HEK293 (cell line): ENCODE data around the gene SGCG.

ENCODE experiments used
- CTCF ChIA-PET: fragments of 350-600 bp; formaldehyde crosslinking; extraction: SDS; loops from one replicate; lab custom pipeline; 2021; ENCODE audit warnings: antibody characterized with exemption; lab: Yijun Ruan, JAX
- POLR2A ChIA-PET: fragments of 300-600 bp; formaldehyde crosslinking; extraction: SDS; loops from one replicate; lab custom pipeline; 2020; ENCODE audit warnings: antibody characterized with exemption, inconsistent platforms; lab: Yijun Ruan, JAX
- H3K27ac ChIP-seq: fragments of 200-500 bp; sonication (Bioruptor generic); 2 replicates; pipeline ENCODE4 v1.5.1; 2014; ENCODE audit warnings: low read depth, low read length, control low read depth, inconsistent platforms; ENCODE audit errors: extremely low read depth
- H3K36me3 ChIP-seq, 2 experiments: fragments of 200-500 bp in 1 of 2; sonication (Bioruptor generic) in 1 of 2; 1 replicate in 1 of 2; 2 replicates in 1 of 2; pipeline ENCODE4 v1.5.1; 2014 to 2017; ENCODE audit warnings: inconsistent platforms in 2 of 2, low read length in 2 of 2; ENCODE audit not compliant: control insufficient read depth in 2 of 2, insufficient read depth in 1 of 2
- H3K4me1 ChIP-seq: fragments of 200-500 bp; sonication (Bioruptor generic); 2 replicates; pipeline ENCODE4 v1.5.1; 2014; ENCODE audit warnings: mild to moderate bottlenecking, low read length, inconsistent platforms; ENCODE audit not compliant: control insufficient read depth, insufficient read depth
- H3K4me3 ChIP-seq: 2 replicates; pipeline ENCODE4 v1.5.1; 2011; ENCODE audit warnings: low read depth, mild to moderate bottlenecking, control low read depth, low read length, moderate library complexity
- H3K9me3 ChIP-seq: fragments of 200-500 bp; sonication (Bioruptor generic); 2 replicates; pipeline ENCODE4 v1.5.1; 2014; ENCODE audit warnings: low read depth, low read length, inconsistent platforms; ENCODE audit not compliant: control insufficient read depth, insufficient read depth
- ZBTB48 ChIP-seq: fragments of 450-650 bp; formaldehyde crosslinking; IDR thresholded peaks from 2 replicates; pipeline ENCODE4 v1.5.1; 2016; ENCODE audit warnings: missing biosample characterization, missing genetic modification characterization
- ZFP37 ChIP-seq: fragments of 450-650 bp; formaldehyde crosslinking; IDR thresholded peaks from 2 replicates; pipeline ENCODE4 v1.5.1; 2016; ENCODE audit warnings: missing biosample characterization, missing genetic modification characterization
- ZNF112 ChIP-seq: fragments of 450-650 bp; formaldehyde crosslinking; IDR thresholded peaks from 2 replicates; pipeline ENCODE4 v1.5.0; 2017; ENCODE audit warnings: missing biosample characterization, missing genetic modification characterization
- ZNF114 ChIP-seq: fragments of 450-650 bp; formaldehyde crosslinking; IDR thresholded peaks from 2 replicates; pipeline ENCODE4 v1.5.0; 2017; ENCODE audit warnings: missing biosample characterization, missing genetic modification characterization
- ZNF133 ChIP-seq: fragments of 450-650 bp; formaldehyde crosslinking; IDR thresholded peaks from 2 replicates; pipeline ENCODE4 v1.5.1; 2016; ENCODE audit warnings: missing biosample characterization, missing genetic modification characterization
- ZNF266 ChIP-seq: fragments of 450-650 bp; formaldehyde crosslinking; IDR thresholded peaks from 2 replicates; pipeline ENCODE4 v1.5.1; 2016; ENCODE audit warnings: missing biosample characterization, missing genetic modification characterization, low read depth
- ZNF391 ChIP-seq: fragments of 450-650 bp; formaldehyde crosslinking; IDR thresholded peaks from 2 replicates; pipeline ENCODE4 v1.5.1; 2016; ENCODE audit warnings: low read depth, missing biosample characterization, missing genetic modification characterization, borderline replicate concordance
- ZNF48 ChIP-seq: fragments of 450-650 bp; formaldehyde crosslinking; IDR thresholded peaks from 2 replicates; pipeline ENCODE4 v1.5.1; 2016; ENCODE audit warnings: missing biosample characterization, missing genetic modification characterization
- ZNF560 ChIP-seq: fragments of 450-650 bp; formaldehyde crosslinking; IDR thresholded peaks from 2 replicates; pipeline ENCODE4 v1.5.1; 2017; ENCODE audit warnings: missing biosample characterization, missing genetic modification characterization, borderline replicate concordance
- ZNF677 ChIP-seq: fragments of 450-650 bp; IDR thresholded peaks from 2 replicates; pipeline ENCODE4 v1.5.0; 2018; ENCODE audit warnings: missing biosample characterization, mild to moderate bottlenecking, missing genetic modification characterization, moderate library complexity
- ZNF777 ChIP-seq: fragments of 450-650 bp; formaldehyde crosslinking; IDR thresholded peaks from 2 replicates; pipeline ENCODE4 v1.5.1; 2017; ENCODE audit warnings: missing biosample characterization, missing genetic modification characterization, borderline replicate concordance
- ZNF791 ChIP-seq: fragments of 450-650 bp; formaldehyde crosslinking; IDR thresholded peaks from 2 replicates; pipeline ENCODE4 v1.5.1; 2016; ENCODE audit warnings: missing biosample characterization, missing genetic modification characterization
- TF ChIP-seq, protein P1 (sequence below): fragments of 450-650 bp; formaldehyde crosslinking; IDR thresholded peaks from 2 replicates; pipeline ENCODE4 v1.5.1; 2016; ENCODE audit warnings: missing biosample characterization, missing genetic modification characterization
- TF ChIP-seq, protein P2 (sequence below): fragments of 450-650 bp; formaldehyde crosslinking; IDR thresholded peaks from 2 replicates; pipeline ENCODE4 v1.5.1; 2016; ENCODE audit warnings: missing biosample characterization, missing genetic modification characterization
- TF ChIP-seq, protein P3 (sequence below): fragments of 450-650 bp; formaldehyde crosslinking; IDR thresholded peaks from 2 replicates; pipeline ENCODE4 v1.5.1; 2017; ENCODE audit warnings: missing biosample characterization, missing genetic modification characterization
- TF ChIP-seq, protein P4 (sequence below): fragments of 450-650 bp; formaldehyde crosslinking; IDR thresholded peaks from 2 replicates; pipeline ENCODE4 v1.5.1; 2017; ENCODE audit warnings: missing biosample characterization, missing genetic modification characterization
- TF ChIP-seq, protein P5 (sequence below): fragments of 450-650 bp; formaldehyde crosslinking; IDR thresholded peaks from 2 replicates; pipeline ENCODE4 v1.5.1; 2016; ENCODE audit warnings: missing biosample characterization, missing genetic modification characterization
- TF ChIP-seq, protein P6 (sequence below): fragments of 450-650 bp; formaldehyde crosslinking; IDR thresholded peaks from 2 replicates; pipeline ENCODE4 v1.5.1; 2017; ENCODE audit warnings: missing biosample characterization, missing genetic modification characterization

Gene SGCG, protein sequence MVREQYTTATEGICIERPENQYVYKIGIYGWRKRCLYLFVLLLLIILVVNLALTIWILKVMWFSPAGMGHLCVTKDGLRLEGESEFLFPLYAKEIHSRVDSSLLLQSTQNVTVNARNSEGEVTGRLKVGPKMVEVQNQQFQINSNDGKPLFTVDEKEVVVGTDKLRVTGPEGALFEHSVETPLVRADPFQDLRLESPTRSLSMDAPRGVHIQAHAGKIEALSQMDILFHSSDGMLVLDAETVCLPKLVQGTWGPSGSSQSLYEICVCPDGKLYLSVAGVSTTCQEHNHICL

DNA sequence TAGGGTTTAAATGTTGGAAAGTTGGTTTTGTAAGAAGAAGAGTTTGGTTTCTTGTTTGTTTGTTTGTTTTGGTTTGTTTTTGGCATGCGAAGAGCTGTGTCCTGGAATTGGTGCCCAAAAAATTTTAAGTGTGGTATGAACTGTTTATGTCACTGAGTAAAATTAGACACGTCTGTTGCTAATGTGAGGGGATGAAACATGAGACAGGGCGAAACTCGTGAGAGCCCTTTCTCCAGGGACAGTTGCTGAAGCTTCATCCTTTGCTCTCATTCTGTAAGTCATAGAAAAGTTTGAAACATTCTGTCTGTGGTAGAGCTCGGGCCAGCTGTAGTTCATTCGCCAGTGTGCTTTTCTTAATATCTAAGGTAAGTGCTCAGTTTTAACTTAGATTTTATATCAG, at the start of gene SGCG:
SGCG (plus strand) TSS at position 269 of the 400 bp plus-strand sequence. CDS start 22,716 bp downstream, outside the sequence.
- no peak within 1 kb of the TSS for H3K27ac ChIP-seq
- no peak within 1 kb of the TSS for H3K4me3 ChIP-seq
- CTCF ChIA-PET = no interaction called here
- TF ChIP-seq ZBTB48 (no peak), ZNF677 (tag by site-specific recombination) (no peak)
- H3K36me3 ChIP-seq = no peaks in the 10 kb centered on the region
- no peaks in the 10 kb centered on the region; the same call in 1 of the 2 replicates for H3K4me1 ChIP-seq
- POLR2A ChIA-PET = no interaction called here
- no peaks in the 10 kb centered on the region for H3K9me3 ChIP-seq

DNA sequence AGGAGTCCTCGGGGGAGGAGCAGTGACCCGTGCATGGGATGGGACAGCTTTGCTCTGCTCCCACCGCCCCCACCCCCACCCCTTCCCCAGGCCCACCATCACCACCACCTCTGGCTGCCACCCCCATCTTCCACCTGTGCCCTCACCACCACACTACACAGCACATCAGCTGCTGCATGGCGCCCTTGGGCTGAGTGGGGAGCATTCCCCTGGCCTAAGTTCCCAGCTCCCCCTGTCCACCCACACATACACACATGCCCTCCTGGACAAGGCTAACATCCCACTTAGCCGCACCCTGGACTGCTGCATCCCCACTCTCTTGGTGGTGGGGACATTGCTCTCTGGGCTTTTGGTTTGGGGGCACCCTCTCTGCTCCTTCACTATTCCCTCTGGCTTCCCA, 46.2 kb upstream of the SGCG start:
- no peak overlapping the region for H3K27ac ChIP-seq
- H3K9me3 ChIP-seq = no peaks in the 10 kb centered on the region
- H3K36me3 ChIP-seq = no peaks in the 10 kb centered on the region
- TF ChIP-seq, protein P1, sequence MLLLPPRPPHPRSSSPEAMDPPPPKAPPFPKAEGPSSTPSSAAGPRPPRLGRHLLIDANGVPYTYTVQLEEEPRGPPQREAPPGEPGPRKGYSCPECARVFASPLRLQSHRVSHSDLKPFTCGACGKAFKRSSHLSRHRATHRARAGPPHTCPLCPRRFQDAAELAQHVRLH = no peak
- ChIA-PET CTCF (interaction anchor here (0.6 kb wide), 1 partner anchor 73 kb away, joined by 4 read pairs; no protein-coding TSS in a partner anchor), POLR2A (no interaction called here)
- H3K4me3 ChIP-seq = no peak overlapping the region
- H3K4me1 ChIP-seq = no peaks in the 10 kb centered on the region

DNA sequence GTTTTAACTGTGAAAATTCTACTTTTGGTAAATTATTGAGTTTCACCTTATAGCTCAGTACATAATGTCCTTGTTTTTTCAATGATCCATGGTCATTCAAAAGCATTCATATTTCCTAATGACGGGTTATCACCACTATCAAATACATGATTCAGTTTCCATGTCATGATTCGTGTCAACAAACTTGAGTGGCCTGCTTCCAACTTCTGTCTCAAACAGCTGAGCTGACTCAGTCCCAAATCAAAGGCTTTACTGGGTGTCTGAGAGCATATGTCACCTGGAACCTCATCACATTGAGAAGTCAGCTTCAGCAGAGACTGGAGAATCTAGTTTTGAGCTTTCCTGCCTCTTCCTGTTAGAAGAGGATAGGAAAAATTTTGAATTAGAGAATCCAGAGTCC, 40.3 kb upstream of the SGCG start:
- ChIA-PET CTCF (no interaction called here), POLR2A (no interaction called here)
- no peaks in the 10 kb centered on the region for H3K9me3 ChIP-seq
- H3K36me3 ChIP-seq = no peaks in the 10 kb centered on the region
- H3K4me3 ChIP-seq = no peak overlapping the region
- no peak overlapping the region for H3K27ac ChIP-seq
- TF ChIP-seq ZNF133 (no peak), ZNF48 (no peak), ZNF777 (no peak), ZNF560 (no peak)
- TF ChIP-seq, protein P2, sequence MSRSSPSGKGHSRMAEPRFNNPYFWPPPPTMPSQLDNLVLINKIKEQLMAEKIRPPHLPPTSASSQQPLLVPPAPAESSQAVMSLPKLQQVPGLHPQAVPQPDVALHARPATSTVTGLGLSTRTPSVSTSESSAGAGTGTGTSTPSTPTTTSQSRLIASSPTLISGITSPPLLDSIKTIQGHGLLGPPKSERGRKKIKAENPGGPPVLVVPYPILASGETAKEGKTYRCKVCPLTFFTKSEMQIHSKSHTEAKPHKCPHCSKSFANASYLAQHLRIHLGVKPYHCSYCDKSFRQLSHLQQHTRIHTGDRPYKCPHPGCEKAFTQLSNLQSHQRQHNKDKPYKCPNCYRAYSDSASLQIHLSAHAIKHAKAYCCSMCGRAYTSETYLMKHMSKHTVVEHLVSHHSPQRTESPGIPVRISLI (tag by site-specific recombination) = no peak
- TF ChIP-seq, protein P1 = no peak
- TF ChIP-seq, protein P3, sequence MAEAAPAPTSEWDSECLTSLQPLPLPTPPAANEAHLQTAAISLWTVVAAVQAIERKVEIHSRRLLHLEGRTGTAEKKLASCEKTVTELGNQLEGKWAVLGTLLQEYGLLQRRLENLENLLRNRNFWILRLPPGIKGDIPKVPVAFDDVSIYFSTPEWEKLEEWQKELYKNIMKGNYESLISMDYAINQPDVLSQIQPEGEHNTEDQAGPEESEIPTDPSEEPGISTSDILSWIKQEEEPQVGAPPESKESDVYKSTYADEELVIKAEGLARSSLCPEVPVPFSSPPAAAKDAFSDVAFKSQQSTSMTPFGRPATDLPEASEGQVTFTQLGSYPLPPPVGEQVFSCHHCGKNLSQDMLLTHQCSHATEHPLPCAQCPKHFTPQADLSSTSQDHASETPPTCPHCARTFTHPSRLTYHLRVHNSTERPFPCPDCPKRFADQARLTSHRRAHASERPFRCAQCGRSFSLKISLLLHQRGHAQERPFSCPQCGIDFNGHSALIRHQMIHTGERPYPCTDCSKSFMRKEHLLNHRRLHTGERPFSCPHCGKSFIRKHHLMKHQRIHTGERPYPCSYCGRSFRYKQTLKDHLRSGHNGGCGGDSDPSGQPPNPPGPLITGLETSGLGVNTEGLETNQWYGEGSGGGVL = no peak
- no peaks in the 10 kb centered on the region for H3K4me1 ChIP-seq

DNA sequence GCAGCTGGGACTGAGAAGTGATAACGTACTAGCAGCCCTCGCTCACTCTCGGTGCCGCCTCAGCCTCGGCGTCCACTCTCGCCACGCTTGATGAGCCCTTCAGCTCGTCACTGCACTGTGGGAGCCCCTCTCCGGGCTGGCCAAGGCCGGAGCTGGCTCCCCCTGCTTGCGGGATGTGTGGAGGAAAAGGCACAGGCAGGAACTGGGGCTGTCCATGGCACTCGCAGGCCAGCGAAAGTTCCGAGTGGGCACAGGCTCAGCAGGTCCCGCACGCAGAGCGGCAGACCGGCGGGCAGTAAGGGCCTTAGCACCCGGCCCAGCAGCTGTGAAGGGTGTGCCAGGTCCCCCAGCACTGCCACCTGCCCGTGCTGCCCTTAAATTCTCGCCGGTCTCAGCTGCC, 38.8 kb upstream of the SGCG start:
- no peaks in the 10 kb centered on the region for H3K9me3 ChIP-seq
- H3K27ac ChIP-seq = no peak overlapping the region
- H3K4me3 ChIP-seq = no peak overlapping the region
- no peaks in the 10 kb centered on the region for H3K4me1 ChIP-seq
- ChIA-PET POLR2A (no interaction called here), CTCF (no interaction called here)
- no peaks in the 10 kb centered on the region for H3K36me3 ChIP-seq
- TF ChIP-seq ZNF114 (no peak), ZFP37 (tag by site-specific recombination) (no peak), ZNF112 (tag by site-specific recombination) (no peak), ZNF791 (tag by site-specific recombination) (no peak), ZNF266 (tag by site-specific recombination) (no peak), ZNF391 (no peak)
- TF ChIP-seq, protein P4, sequence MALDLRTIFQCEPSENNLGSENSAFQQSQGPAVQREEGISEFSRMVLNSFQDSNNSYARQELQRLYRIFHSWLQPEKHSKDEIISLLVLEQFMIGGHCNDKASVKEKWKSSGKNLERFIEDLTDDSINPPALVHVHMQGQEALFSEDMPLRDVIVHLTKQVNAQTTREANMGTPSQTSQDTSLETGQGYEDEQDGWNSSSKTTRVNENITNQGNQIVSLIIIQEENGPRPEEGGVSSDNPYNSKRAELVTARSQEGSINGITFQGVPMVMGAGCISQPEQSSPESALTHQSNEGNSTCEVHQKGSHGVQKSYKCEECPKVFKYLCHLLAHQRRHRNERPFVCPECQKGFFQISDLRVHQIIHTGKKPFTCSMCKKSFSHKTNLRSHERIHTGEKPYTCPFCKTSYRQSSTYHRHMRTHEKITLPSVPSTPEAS (tag by site-specific recombination) = no peak
- TF ChIP-seq, protein P5, sequence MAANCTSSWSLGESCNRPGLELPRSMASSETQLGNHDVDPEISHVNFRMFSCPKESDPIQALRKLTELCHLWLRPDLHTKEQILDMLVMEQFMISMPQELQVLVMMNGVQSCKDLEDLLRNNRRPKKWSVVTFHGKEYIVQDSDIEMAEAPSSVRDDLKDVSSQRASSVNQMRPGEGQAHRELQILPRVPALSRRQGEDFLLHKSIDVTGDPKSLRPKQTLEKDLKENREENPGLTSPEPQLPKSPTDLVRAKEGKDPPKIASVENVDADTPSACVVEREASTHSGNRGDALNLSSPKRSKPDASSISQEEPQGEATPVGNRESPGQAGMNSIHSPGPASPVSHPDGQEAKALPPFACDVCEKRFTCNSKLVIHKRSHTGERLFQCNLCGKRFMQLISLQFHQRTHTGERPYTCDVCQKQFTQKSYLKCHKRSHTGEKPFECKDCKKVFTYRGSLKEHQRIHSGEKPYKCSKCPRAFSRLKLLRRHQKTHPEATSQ (tag by site-specific recombination) = no peak
- TF ChIP-seq, protein P6, sequence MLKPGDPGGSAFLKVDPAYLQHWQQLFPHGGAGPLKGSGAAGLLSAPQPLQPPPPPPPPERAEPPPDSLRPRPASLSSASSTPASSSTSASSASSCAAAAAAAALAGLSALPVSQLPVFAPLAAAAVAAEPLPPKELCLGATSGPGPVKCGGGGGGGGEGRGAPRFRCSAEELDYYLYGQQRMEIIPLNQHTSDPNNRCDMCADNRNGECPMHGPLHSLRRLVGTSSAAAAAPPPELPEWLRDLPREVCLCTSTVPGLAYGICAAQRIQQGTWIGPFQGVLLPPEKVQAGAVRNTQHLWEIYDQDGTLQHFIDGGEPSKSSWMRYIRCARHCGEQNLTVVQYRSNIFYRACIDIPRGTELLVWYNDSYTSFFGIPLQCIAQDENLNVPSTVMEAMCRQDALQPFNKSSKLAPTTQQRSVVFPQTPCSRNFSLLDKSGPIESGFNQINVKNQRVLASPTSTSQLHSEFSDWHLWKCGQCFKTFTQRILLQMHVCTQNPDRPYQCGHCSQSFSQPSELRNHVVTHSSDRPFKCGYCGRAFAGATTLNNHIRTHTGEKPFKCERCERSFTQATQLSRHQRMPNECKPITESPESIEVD = no peak
